SIG-M5 (cell line): ENCODE measurements around the gene MAP2K5.

ENCODE experiments used
- DNase-seq: peaks from one replicate; lab custom pipeline; 2025; lab: John Stamatoyannopoulos, UW

Gene MAP2K5

GRCh38 chr15:67559576-67559975 lies 17.1 kb downstream of the MAP2K5 start:
- no peak for DNase-seq

GRCh38 chr15:67560320-67560719 lies 17.8 kb downstream of the MAP2K5 start:
- DNase-seq: no peak

- DNase-seq: no peak
These were observed 20.6 kb downstream of the MAP2K5 start for GRCh38 chr15:67563092-67563491.

- no peak for DNase-seq
These were observed 21.8 kb downstream of the MAP2K5 start for GRCh38 chr15:67564021-67564967.

- no peak for DNase-seq
These were observed 22.5 kb downstream of the MAP2K5 start for GRCh38 chr15:67564968-67565345.

GRCh38 chr15:67569668-67570067 lies 27.2 kb downstream of the MAP2K5 start:
- no peak for DNase-seq

- DNase-seq: no peak
These were observed 28.6 kb downstream of the MAP2K5 start for GRCh38 chr15:67570875-67571647.

- no peak for DNase-seq
These were observed 29.3 kb downstream of the MAP2K5 start for GRCh38 chr15:67571648-67572415.

GRCh38 chr15:67573194-67573593 lies 30.7 kb downstream of the MAP2K5 start:
- no peak for DNase-seq

GRCh38 chr15:67575039-67575502 lies 32.6 kb downstream of the MAP2K5 start:
- no peak for DNase-seq

- DNase-seq: no peak
These were observed 35.6 kb downstream of the MAP2K5 start for GRCh38 chr15:67578020-67578600.

GRCh38 chr15:67579164-67579563 lies 36.7 kb downstream of the MAP2K5 start:
- no peak for DNase-seq

- DNase-seq: no peak
These were observed 37.5 kb downstream of the MAP2K5 start for GRCh38 chr15:67579967-67580366.

GRCh38 chr15:67584157-67584556 lies 41.7 kb downstream of the MAP2K5 start:
- no peak for DNase-seq

GRCh38 chr15:67585681-67586080 lies 43.2 kb downstream of the MAP2K5 start:
- DNase-seq: no peak

- no peak for DNase-seq
These were observed 44.8 kb downstream of the MAP2K5 start for GRCh38 chr15:67587331-67587730.

GRCh38 chr15:67587754-67588153 lies 45.3 kb downstream of the MAP2K5 start:
- no peak for DNase-seq

GRCh38 chr15:67590191-67590590 lies 47.7 kb downstream of the MAP2K5 start:
- no peak for DNase-seq

GRCh38 chr15:67592245-67592644 lies 49.7 kb downstream of the MAP2K5 start:
- DNase-seq: no peak

- DNase-seq: no peak
These were observed 51.1 kb downstream of the MAP2K5 start for GRCh38 chr15:67593562-67593961.

- no peak for DNase-seq
These were observed 52.3 kb downstream of the MAP2K5 start for GRCh38 chr15:67594770-67595169.

- no peak for DNase-seq
These were observed 53.1 kb downstream of the MAP2K5 start for GRCh38 chr15:67595572-67595971.
